ENCODE results near the gene ZNF354C. TPM values are rescaled to one million over a fixed set of nuclear protein-coding genes. Genes with fewer than 3 reads are reported as not detected.

ZNF354C gene
- total RNA-seq, 1 experiment from 2014 or later: 1.9 TPM

Other genes starting within 250 kb of the ZNF354C start
- 5.9 and 6.7 TPM in 2 replicates for gene ZNF354B, start 200.4 kb upstream of the ZNF354C start, total RNA-seq (2014; rRNA removed; shearing (Covaris generic))
- 0.18 TPM in 1 of 2 replicates, not detected in the other for gene ZFP2, start 164.5 kb upstream of the ZNF354C start, total RNA-seq (2014; rRNA removed; shearing (Covaris generic))
- not detected in 2 replicates for gene ZNF454, start 119.2 kb upstream of the ZNF354C start, total RNA-seq (2014; rRNA removed; shearing (Covaris generic))
- gene GRM6, start 65.1 kb upstream of the ZNF354C start, total RNA-seq (2014; rRNA removed; shearing (Covaris generic)): not detected in 2 replicates
- gene ZNF879, start 36.6 kb upstream of the ZNF354C start, total RNA-seq (2014; rRNA removed; shearing (Covaris generic)): 1.1 and 2.1 TPM in 2 replicates

Data from SK-MEL-5 (cell line).